NB4 (cell line): Measurements from ENCODE around the gene PLA2G6.

Source experiments
- POLR2A ChIP-seq: IDR thresholded peaks from 2 replicates; pipeline ENCODE4 v1.6.1; 2011; ENCODE audit warnings: mild to moderate bottlenecking; ENCODE audit not compliant: insufficient read length; ENCODE audit errors: extremely low read depth
- TF ChIP-seq, protein P1 (sequence below): IDR thresholded peaks from 2 replicates; pipeline ENCODE4 v1.6.1; 2011; ENCODE audit warnings: low read depth, low read length
- TF ChIP-seq, protein P2 (sequence below): IDR thresholded peaks from one replicate; pipeline ENCODE4 v1.5.1; 2012; ENCODE audit warnings: low read depth, low read length

DNA sequence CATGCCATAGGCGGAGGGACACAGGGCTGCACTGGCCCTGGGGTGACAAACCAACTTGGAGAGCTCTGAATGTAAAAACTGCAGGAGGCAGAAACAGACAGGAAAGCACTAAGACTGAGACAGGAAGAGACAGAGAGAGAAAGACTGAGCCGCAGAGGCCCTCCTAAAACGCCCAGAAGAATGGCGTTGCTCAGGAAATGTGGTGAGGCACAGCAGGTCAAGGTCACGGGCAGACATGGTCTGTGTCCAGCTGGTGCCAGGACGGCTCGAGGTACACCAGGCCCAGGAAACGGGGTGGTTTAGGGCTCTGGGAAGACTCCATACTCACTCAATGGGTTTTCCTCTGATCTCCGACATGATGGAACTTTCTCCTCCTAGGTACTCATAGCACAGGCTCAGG, 49.3 kb upstream of the PLA2G6 start:
- TF ChIP-seq POLR2A: no peak
- TF ChIP-seq, protein P1, sequence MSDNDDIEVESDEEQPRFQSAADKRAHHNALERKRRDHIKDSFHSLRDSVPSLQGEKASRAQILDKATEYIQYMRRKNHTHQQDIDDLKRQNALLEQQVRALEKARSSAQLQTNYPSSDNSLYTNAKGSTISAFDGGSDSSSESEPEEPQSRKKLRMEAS: no peak
- TF ChIP-seq, protein P2, sequence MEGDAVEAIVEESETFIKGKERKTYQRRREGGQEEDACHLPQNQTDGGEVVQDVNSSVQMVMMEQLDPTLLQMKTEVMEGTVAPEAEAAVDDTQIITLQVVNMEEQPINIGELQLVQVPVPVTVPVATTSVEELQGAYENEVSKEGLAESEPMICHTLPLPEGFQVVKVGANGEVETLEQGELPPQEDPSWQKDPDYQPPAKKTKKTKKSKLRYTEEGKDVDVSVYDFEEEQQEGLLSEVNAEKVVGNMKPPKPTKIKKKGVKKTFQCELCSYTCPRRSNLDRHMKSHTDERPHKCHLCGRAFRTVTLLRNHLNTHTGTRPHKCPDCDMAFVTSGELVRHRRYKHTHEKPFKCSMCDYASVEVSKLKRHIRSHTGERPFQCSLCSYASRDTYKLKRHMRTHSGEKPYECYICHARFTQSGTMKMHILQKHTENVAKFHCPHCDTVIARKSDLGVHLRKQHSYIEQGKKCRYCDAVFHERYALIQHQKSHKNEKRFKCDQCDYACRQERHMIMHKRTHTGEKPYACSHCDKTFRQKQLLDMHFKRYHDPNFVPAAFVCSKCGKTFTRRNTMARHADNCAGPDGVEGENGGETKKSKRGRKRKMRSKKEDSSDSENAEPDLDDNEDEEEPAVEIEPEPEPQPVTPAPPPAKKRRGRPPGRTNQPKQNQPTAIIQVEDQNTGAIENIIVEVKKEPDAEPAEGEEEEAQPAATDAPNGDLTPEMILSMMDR: no peak
